ENCODE measurements around the gene FMO5.

DNA sequence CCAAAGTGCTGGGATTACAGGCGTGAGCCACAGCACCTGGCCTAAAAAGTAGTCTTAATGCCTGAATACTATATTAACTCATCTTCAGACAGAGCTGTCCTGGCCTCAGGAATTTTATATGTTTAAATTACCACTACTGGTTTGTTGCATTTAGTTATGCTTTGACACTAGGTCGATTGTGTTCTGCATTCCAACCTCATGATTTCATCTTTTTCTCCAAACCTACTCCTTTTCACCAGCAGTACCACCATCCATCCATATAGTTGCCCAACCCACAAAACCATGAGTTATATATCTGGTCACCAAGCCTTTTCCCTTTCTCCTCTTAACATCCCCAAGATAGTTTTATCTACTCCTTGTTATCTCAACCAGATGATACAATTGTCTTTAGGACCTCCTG, 22.6 kb downstream of the FMO5 start:
- TF ChIP-seq MYPOP (CRISPR knock-in tag; IDR thresholded peaks at IDR 0.05) (no peak), MYC (CRISPR knock-in tag; IDR thresholded peaks at IDR 0.05; ENCODE audit: borderline replicate concordance) (no peak), CTCF (CRISPR knock-in tag; IDR thresholded peaks at IDR 0.05) (no peak), EZH2 (conservative IDR thresholded peaks at IDR 0.05; ENCODE audit: low read depth, low read length) (no peak), ZNF207 (IDR thresholded peaks at IDR 0.05; ENCODE audit: borderline replicate concordance) (no peak), POLR2G (IDR thresholded peaks at IDR 0.05; ENCODE audit: low read depth, low read length) (peak; percentile 68), NFE2L2 (IDR thresholded peaks at IDR 0.05; ENCODE audit: low read length) (no peak), ZNF878 (CRISPR knock-in tag; IDR thresholded peaks at IDR 0.05) (no peak), XRCC5 (optimal IDR thresholded peaks at IDR 0.05; ENCODE audit: low read length) (no peak), POLR2A (IDR thresholded peaks at IDR 0.05; ENCODE audit: insufficient read depth in 1 of 2, low read depth in 2 of 2, low read length in 2 of 2) (no peak), NFATC3 (CRISPR knock-in tag; IDR thresholded peaks at IDR 0.05) (no peak), ZBTB7A (CRISPR knock-in tag; IDR thresholded peaks at IDR 0.05) (no peak), RBFOX2 (IDR thresholded peaks at IDR 0.05; ENCODE audit: low read depth, low read length) (no peak; the same call in 1 of the 2 replicates)
- TF ChIP-seq, protein P1, sequence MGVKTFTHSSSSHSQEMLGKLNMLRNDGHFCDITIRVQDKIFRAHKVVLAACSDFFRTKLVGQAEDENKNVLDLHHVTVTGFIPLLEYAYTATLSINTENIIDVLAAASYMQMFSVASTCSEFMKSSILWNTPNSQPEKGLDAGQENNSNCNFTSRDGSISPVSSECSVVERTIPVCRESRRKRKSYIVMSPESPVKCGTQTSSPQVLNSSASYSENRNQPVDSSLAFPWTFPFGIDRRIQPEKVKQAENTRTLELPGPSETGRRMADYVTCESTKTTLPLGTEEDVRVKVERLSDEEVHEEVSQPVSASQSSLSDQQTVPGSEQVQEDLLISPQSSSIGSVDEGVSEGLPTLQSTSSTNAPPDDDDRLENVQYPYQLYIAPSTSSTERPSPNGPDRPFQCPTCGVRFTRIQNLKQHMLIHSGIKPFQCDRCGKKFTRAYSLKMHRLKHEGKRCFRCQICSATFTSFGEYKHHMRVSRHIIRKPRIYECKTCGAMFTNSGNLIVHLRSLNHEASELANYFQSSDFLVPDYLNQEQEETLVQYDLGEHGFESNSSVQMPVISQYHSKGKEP (CRISPR knock-in tag; IDR thresholded peaks at IDR 0.05), result no peak

All from HepG2 (cell line).